ENCODE measurements around the gene MINDY3. TPM values are rescaled to one million over a fixed set of nuclear protein-coding genes. Genes with fewer than 3 reads are reported as not detected.
"Not testable (repeated sequence)": the region's sequence is repeated elsewhere in the genome, so short reads cannot be mapped to it uniquely, and the experiment has no call there.

The MINDY3 gene
- total and polyA plus RNA-seq, 2 donors from 2014 or later, result 22.2 to 31.5 TPM

GRCh38 chr10:15763006-15763405 is 97.3 kb downstream of the MINDY3 start:
- no peaks in the 10 kb centered on the region for H3K36me3 ChIP-seq (ENCODE audit: control insufficient read depth in 2 of 3, insufficient read depth in 3 of 3, low read length in 3 of 3)
- no peak for DNase-seq

GRCh38 chr10:15762239-15762638 is 98.1 kb downstream of the MINDY3 start:
- H3K4me1 ChIP-seq (ENCODE audit: control insufficient read depth in 2 of 3, insufficient read depth in 2 of 3, low read depth in 1 of 3, low read length in 3 of 3); H3K27ac ChIP-seq (ENCODE audit: low read depth in 2 of 2, low read length in 2 of 2); H3K36me3 ChIP-seq (ENCODE audit: control insufficient read depth in 2 of 3, insufficient read depth in 3 of 3, low read length in 3 of 3); H3K4me3 ChIP-seq (ENCODE audit: low read length in 3 of 3); DNase-seq; H3K9ac ChIP-seq (ENCODE audit: low read length in 3 of 3); H3K9me3 ChIP-seq (ENCODE audit: control insufficient read depth in 2 of 3, insufficient read depth in 1 of 3, low read length in 3 of 3); FAIRE-seq; intact Hi-C loops (cut with DNase I); H3K27me3 ChIP-seq (ENCODE audit: control insufficient read depth, insufficient read depth, low read length): not testable (repeated sequence)

More at GRCh38 chr10:15763006-15763405, 97.3 kb downstream of the MINDY3 start:
- no peak for TF ChIP-seq CTCF (IDR thresholded peaks at IDR 0.05; ENCODE audit: borderline replicate concordance, extremely low read depth, insufficient read depth)
- intact Hi-C loops (cut with DNase I), result no loop called here
- FAIRE-seq, result no peak
- Histone ChIP-seq H3K27me3 (ENCODE audit: control insufficient read depth, insufficient read depth, low read length) (no peaks in the 10 kb centered on the region), H3K4me1 (ENCODE audit: control insufficient read depth in 2 of 3, insufficient read depth in 2 of 3, low read depth in 1 of 3, low read length in 3 of 3) (no peaks in the 10 kb centered on the region), H3K9me3 (ENCODE audit: control insufficient read depth in 2 of 3, insufficient read depth in 1 of 3, low read length in 3 of 3) (no peaks in the 10 kb centered on the region), H3K4me3 (ENCODE audit: low read length in 3 of 3) (no peak overlapping the region), H3K27ac (ENCODE audit: low read depth in 2 of 2, low read length in 2 of 2) (no peak overlapping the region), H3K9ac (ENCODE audit: low read length in 3 of 3) (no peak overlapping the region)

GRCh38 chr10:15761224-15761623 is 99.1 kb downstream of the MINDY3 start:
- H3K36me3 ChIP-seq (ENCODE audit: control insufficient read depth in 2 of 3, insufficient read depth in 3 of 3, low read length in 3 of 3); H3K4me3 ChIP-seq (ENCODE audit: low read length in 3 of 3); H3K9ac ChIP-seq (ENCODE audit: low read length in 3 of 3); DNase-seq; FAIRE-seq; H3K4me1 ChIP-seq (ENCODE audit: control insufficient read depth in 2 of 3, insufficient read depth in 2 of 3, low read depth in 1 of 3, low read length in 3 of 3); H3K9me3 ChIP-seq (ENCODE audit: control insufficient read depth in 2 of 3, insufficient read depth in 1 of 3, low read length in 3 of 3); intact Hi-C loops (cut with DNase I); H3K27ac ChIP-seq (ENCODE audit: low read depth in 2 of 2, low read length in 2 of 2); H3K27me3 ChIP-seq (ENCODE audit: control insufficient read depth, insufficient read depth, low read length): not testable (repeated sequence)

- H3K4me3 ChIP-seq (ENCODE audit: low read length in 3 of 3), result no peak overlapping the region
- H3K27ac ChIP-seq (ENCODE audit: low read depth in 2 of 2, low read length in 2 of 2), result no peak overlapping the region
- H3K36me3 ChIP-seq (ENCODE audit: control insufficient read depth in 2 of 3, insufficient read depth in 3 of 3, low read length in 3 of 3), result no peaks in the 10 kb centered on the region
- H3K27me3 ChIP-seq (ENCODE audit: control insufficient read depth, insufficient read depth, low read length), result no peaks in the 10 kb centered on the region
- FAIRE-seq, result no peak
- TF ChIP-seq CTCF (IDR thresholded peaks at IDR 0.05; ENCODE audit: borderline replicate concordance, extremely low read depth, insufficient read depth), result no peak
- H3K4me1 ChIP-seq (ENCODE audit: control insufficient read depth in 2 of 3, insufficient read depth in 2 of 3, low read depth in 1 of 3, low read length in 3 of 3), result no peaks in the 10 kb centered on the region
- no peaks in the 10 kb centered on the region for H3K9me3 ChIP-seq (ENCODE audit: control insufficient read depth in 2 of 3, insufficient read depth in 1 of 3, low read length in 3 of 3)
- H3K9ac ChIP-seq (ENCODE audit: low read length in 3 of 3), result no peak overlapping the region
- DNase-seq, result no peak
- intact Hi-C loops (cut with DNase I), result no loop called here
Measured at GRCh38 chr10:15760681-15761080, 99.6 kb downstream of the MINDY3 start.

GRCh38 chr10:15759265-15759664 is 101.0 kb downstream of the MINDY3 start:
- H3K4me1 ChIP-seq (ENCODE audit: control insufficient read depth in 2 of 3, insufficient read depth in 2 of 3, low read depth in 1 of 3, low read length in 3 of 3), result no peaks in the 10 kb centered on the region
- no peaks in the 10 kb centered on the region for H3K36me3 ChIP-seq (ENCODE audit: control insufficient read depth in 2 of 3, insufficient read depth in 3 of 3, low read length in 3 of 3)
- no peaks in the 10 kb centered on the region for H3K9me3 ChIP-seq (ENCODE audit: control insufficient read depth in 2 of 3, insufficient read depth in 1 of 3, low read length in 3 of 3)
- FAIRE-seq (no peak), DNase-seq (no peak)
- H3K4me3 ChIP-seq (ENCODE audit: low read length in 3 of 3), result no peak overlapping the region
- no peak overlapping the region for H3K9ac ChIP-seq (ENCODE audit: low read length in 3 of 3)
- intact Hi-C loops (cut with DNase I), result no loop called here
- H3K27ac ChIP-seq (ENCODE audit: low read depth in 2 of 2, low read length in 2 of 2), result no peak overlapping the region
- H3K27me3 ChIP-seq (ENCODE audit: control insufficient read depth, insufficient read depth, low read length), result no peaks in the 10 kb centered on the region
- TF ChIP-seq CTCF (IDR thresholded peaks at IDR 0.05; ENCODE audit: borderline replicate concordance, extremely low read depth, insufficient read depth), result no peak
